Lower lobe of right lung (tissue), 2 donors: Measurements from ENCODE around the gene RASGRF2. TPM values are rescaled to one million over a fixed set of nuclear protein-coding genes. Genes with fewer than 3 reads are reported as not detected.

Source experiments
- ATAC-seq, 2 donors: fragments of 200-7000 bp; cut with Tn5 transposase; one replicate each; pipeline ENCODE4 v1.9.1; 2020 to 2022; ENCODE audit warnings: mild to moderate bottlenecking in 2 of 2, moderate library complexity in 2 of 2
- DNase-seq: peaks from one replicate; pipeline ENCODE4 v3.0.0-alpha.2; 2020
- H3K27ac ChIP-seq: fragments of 200-600 bp; one replicate; pipeline ENCODE4 v1.8.0; 2022
- H3K27me3 ChIP-seq: fragments of 200-600 bp; one replicate; pipeline ENCODE4 v1.8.0; 2022; ENCODE audit warnings: low read depth
- H3K36me3 ChIP-seq: fragments of 200-600 bp; one replicate; pipeline ENCODE4 v1.8.0; 2022; ENCODE audit warnings: mild to moderate bottlenecking
- H3K4me1 ChIP-seq: fragments of 200-600 bp; one replicate; pipeline ENCODE4 v1.8.0; 2022
- H3K4me3 ChIP-seq: fragments of 200-600 bp; one replicate; pipeline ENCODE4 v1.8.0; 2022; ENCODE audit warnings: mild to moderate bottlenecking
- H3K9me3 ChIP-seq: fragments of 200-600 bp; one replicate; pipeline ENCODE4 v1.8.0; 2022
- intact Hi-C: fragments of 100-400 bp; cut with DNase I; formaldehyde crosslinking; loops from one replicate; pipeline ENCODE4 v1.11.0; 2022
- total RNA-seq: library from RNA; stranded (reverse); fragmentation: NEBNext Ultra II Directional; extraction: Animal tissue kit (Norgen Biotek cat#: 25700); gene quantifications from one replicate; pipeline ENCODE4 v1.2.1, GENCODE V29; 2021
- TF ChIP-seq, protein P1 (sequence below): fragments of 200-600 bp; IDR thresholded peaks from one replicate; pipeline ENCODE4 v1.8.0; 2022; ENCODE audit warnings: antibody characterized with exemption, mild to moderate bottlenecking
- donor health status: DM: no; HTN: yes; CAD: no; lungs with severe emphysema.

The RASGRF2 gene
- total RNA-seq, 1 donor from 2014 or later = 6.7 TPM

DNA sequence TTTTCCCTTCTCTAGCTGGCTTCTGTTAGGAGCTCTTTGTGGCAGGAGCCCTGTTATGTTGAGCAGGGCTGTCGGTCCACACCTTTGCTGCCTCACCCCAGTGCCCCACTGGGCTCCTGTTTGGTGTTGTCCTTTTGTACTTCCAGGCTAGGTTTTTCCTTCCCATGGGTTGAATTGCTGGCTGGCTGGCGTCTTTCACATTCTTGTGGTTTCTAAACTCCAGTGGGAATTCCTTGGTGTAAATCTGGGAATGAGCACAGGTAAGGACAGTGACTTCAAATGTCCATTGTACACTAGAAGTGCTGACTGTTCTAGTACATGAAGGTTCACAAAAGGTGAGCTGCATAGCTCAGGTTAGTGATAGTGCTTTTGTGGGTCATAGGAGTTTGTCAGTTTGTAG is 30.4 kb downstream of the RASGRF2 start:
- Histone ChIP-seq H3K27ac (no peak overlapping the region), H3K27me3 (no peaks in the 10 kb centered on the region), H3K4me1 (peaks cover 8% of the 10 kb centered on the region), H3K9me3 (no peaks in the 10 kb centered on the region), H3K4me3 (no peak overlapping the region), H3K36me3 (no peaks in the 10 kb centered on the region)
- DNase-seq = no peak
- TF ChIP-seq, protein P1, sequence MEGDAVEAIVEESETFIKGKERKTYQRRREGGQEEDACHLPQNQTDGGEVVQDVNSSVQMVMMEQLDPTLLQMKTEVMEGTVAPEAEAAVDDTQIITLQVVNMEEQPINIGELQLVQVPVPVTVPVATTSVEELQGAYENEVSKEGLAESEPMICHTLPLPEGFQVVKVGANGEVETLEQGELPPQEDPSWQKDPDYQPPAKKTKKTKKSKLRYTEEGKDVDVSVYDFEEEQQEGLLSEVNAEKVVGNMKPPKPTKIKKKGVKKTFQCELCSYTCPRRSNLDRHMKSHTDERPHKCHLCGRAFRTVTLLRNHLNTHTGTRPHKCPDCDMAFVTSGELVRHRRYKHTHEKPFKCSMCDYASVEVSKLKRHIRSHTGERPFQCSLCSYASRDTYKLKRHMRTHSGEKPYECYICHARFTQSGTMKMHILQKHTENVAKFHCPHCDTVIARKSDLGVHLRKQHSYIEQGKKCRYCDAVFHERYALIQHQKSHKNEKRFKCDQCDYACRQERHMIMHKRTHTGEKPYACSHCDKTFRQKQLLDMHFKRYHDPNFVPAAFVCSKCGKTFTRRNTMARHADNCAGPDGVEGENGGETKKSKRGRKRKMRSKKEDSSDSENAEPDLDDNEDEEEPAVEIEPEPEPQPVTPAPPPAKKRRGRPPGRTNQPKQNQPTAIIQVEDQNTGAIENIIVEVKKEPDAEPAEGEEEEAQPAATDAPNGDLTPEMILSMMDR = no peak
- intact Hi-C loops = no loop called here
- no peak for ATAC-seq

DNA sequence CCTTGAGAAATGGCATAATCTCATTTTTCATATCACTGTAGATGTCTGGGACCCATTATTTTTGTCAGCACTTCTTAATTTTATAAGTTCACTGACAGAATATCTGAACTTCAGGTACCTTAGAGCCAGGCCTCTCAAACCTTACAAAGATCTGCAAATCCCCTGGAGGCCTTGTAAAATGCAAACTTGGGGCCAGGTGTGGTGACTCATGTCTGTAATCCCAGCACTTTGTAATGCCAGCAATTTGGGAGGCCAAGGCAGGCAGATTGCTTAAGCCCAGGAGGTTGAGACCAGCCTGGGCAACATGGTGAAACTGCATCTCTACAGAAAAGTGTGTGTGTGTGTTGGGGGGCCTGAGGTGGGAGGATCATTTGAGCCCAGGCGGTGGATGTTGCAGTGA is 30.8 kb downstream of the RASGRF2 start:
- DNase-seq = no peak
- intact Hi-C loops = no loop called here

DNA sequence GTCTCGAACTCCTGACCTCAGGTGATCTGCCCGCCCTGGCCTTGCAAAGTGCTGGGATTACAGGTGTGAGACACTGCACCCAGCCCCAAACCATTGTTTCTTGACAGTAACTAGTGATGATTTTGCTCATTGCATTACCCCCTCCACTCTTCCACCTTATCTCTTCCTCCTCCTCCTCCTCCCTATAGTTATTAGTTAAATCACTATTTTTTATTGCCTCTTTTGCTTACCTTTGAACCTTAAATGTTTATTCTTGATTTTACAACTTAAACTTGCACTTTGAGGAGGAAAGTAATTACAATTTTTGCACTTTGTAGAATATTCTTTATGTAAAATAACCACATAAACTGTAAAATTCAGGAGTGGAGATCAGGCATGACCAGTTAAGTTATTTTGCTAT is 35.7 kb downstream of the RASGRF2 start:
- no peaks in the 10 kb centered on the region for H3K36me3 ChIP-seq
- H3K27ac ChIP-seq = no peak overlapping the region
- DNase-seq (no peak), ATAC-seq (no peak)
- no peak overlapping the region for H3K4me3 ChIP-seq
- intact Hi-C loops = no loop called here
- H3K27me3 ChIP-seq = no peaks in the 10 kb centered on the region
- H3K4me1 ChIP-seq = no peaks in the 10 kb centered on the region
- TF ChIP-seq, protein P1 = no peak
- H3K9me3 ChIP-seq = no peaks in the 10 kb centered on the region

More for the DNA sequence above, 30.8 kb downstream of the RASGRF2 start:
- ATAC-seq = no peak
- Histone ChIP-seq H3K36me3 (no peaks in the 10 kb centered on the region), H3K4me3 (no peak overlapping the region), H3K9me3 (no peaks in the 10 kb centered on the region), H3K27ac (no peak overlapping the region), H3K4me1 (peaks cover 4% of the 10 kb centered on the region), H3K27me3 (no peaks in the 10 kb centered on the region)
- TF ChIP-seq, protein P1 = no peak

DNA sequence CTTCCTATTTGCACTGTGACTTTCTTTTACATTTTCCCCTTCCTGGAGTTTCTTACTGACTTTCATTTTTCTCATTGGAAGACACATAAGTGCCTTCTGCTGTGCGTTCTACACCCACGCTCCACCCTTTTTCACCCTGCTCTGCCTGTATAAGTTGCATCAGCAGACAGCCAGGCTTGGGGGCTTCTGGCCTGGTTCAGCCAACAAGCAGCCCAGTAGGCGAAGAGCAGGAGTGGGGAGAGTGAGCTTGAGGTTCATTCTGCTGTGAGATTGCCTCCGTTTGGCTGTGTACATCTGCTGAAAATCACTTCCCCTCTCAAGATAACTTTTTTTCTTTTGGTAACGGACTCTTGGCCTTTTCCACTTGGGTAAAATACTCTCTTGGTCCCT is 38.4 kb downstream of the RASGRF2 start:
- no peak overlapping the region for H3K4me3 ChIP-seq
- H3K9me3 ChIP-seq = no peaks in the 10 kb centered on the region
- ATAC-seq (no peak), DNase-seq (no peak)
- intact Hi-C loops = no loop called here
- no peak overlapping the region for H3K27ac ChIP-seq
- H3K27me3 ChIP-seq = no peaks in the 10 kb centered on the region
- TF ChIP-seq, protein P1 = no peak
- no peaks in the 10 kb centered on the region for H3K36me3 ChIP-seq
- no peaks in the 10 kb centered on the region for H3K4me1 ChIP-seq

DNA sequence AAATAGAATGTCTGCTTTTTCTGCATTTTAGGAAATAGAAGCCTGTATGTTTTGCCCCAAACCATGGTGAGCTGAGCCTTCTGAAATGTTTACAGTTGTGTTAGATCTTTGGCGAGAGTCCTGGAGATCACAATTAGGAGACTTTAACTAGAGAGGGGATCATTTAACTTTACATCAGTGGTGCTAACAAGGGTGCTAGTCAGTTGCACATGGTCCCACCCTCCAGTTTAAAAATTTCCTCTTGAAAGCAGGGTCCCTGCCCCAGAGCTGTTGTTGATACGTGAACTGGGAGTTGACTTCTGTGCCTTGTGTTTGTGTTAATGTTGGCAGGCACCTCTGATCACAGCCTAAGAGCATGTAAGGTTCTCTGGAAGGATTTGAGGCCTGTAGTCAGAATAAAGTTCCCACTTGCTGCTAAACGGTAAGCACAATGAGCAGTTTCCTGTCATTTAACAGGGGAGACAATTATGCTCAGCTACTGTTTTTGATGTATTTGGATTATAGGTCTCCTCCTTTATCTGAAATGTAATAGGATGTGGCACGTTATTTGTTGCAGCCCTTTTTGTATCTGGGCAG is 43.7 kb downstream of the RASGRF2 start:
- intact Hi-C loops = no loop called here
- no peaks in the 10 kb centered on the region for H3K36me3 ChIP-seq
- H3K4me1 ChIP-seq = no peaks in the 10 kb centered on the region
- H3K27ac ChIP-seq = no peak overlapping the region
- no peaks in the 10 kb centered on the region for H3K27me3 ChIP-seq
- DNase-seq = no peak
- no peaks in the 10 kb centered on the region for H3K9me3 ChIP-seq
- TF ChIP-seq, protein P1 = no peak
- no peak overlapping the region for H3K4me3 ChIP-seq
- no peak for ATAC-seq
